ENCODE data around the gene TTLL8. TPM values are rescaled to one million over a fixed set of nuclear protein-coding genes. Genes with fewer than 3 reads are reported as not detected.
A peak's percentile ranks its signal among the peaks of the same experiment; 100 is the strongest.

TTLL8 gene
- total RNA-seq, 1 donor from 2014 or later = not detected

DNA sequence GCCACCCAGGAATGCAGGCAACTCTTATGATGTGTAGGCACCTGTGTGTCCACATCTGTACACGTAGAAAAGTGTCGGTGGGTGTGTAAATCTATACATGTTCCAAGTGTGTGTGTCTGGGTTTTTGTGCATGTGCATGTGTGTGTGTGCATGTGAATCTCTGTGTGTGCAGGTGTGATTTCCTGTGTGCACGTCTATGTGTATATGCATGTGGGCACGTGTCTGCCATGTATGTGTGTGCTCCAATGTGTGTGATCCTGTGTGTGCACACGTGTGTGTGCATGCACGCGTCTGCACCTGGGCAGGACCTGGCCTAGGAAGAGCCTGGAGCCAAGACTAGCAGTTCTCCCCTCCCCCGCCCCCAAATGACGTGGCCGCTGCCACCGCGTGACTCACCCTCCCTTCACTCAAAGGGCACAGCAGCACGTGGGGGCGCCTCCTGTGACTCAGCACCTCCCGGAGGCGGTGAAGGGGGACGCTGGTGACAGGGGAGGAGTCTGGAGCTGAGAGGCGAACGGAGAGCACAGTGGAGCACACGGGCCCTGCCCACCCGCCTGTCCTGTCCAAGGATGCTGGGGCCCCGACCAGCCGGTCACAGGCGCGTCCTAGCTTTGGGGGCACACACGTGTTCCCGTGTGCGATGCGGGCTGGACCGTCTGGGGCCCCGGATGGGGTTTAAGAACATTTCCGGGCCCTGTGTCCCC, 87.4 kb downstream of the TTLL8 start:
- TF ChIP-seq, protein P1, sequence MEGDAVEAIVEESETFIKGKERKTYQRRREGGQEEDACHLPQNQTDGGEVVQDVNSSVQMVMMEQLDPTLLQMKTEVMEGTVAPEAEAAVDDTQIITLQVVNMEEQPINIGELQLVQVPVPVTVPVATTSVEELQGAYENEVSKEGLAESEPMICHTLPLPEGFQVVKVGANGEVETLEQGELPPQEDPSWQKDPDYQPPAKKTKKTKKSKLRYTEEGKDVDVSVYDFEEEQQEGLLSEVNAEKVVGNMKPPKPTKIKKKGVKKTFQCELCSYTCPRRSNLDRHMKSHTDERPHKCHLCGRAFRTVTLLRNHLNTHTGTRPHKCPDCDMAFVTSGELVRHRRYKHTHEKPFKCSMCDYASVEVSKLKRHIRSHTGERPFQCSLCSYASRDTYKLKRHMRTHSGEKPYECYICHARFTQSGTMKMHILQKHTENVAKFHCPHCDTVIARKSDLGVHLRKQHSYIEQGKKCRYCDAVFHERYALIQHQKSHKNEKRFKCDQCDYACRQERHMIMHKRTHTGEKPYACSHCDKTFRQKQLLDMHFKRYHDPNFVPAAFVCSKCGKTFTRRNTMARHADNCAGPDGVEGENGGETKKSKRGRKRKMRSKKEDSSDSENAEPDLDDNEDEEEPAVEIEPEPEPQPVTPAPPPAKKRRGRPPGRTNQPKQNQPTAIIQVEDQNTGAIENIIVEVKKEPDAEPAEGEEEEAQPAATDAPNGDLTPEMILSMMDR (IDR thresholded peaks at IDR 0.05; ENCODE audit: partially characterized antibody, unreplicated experiment) = no peak
- H3K9me3 Mint-ChIP-seq (ENCODE audit: unreplicated experiment) = peaks cover 9% of the 10 kb centered on the region
- peak; percentile 75 for DNase-seq
- H3K4me3 Mint-ChIP-seq (ENCODE audit: unreplicated experiment) = peak overlapping the region; percentile 61
- H3K27ac Mint-ChIP-seq (ENCODE audit: unreplicated experiment) = peak overlapping the region; percentile 69
- peaks cover 12% of the 10 kb centered on the region for H3K27me3 Mint-ChIP-seq (ENCODE audit: unreplicated experiment)
- H3K36me3 Mint-ChIP-seq (ENCODE audit: unreplicated experiment) = peaks cover 3% of the 10 kb centered on the region
- peaks cover 8% of the 10 kb centered on the region for H3K4me1 Mint-ChIP-seq (ENCODE audit: low read depth, unreplicated experiment)

DNA sequence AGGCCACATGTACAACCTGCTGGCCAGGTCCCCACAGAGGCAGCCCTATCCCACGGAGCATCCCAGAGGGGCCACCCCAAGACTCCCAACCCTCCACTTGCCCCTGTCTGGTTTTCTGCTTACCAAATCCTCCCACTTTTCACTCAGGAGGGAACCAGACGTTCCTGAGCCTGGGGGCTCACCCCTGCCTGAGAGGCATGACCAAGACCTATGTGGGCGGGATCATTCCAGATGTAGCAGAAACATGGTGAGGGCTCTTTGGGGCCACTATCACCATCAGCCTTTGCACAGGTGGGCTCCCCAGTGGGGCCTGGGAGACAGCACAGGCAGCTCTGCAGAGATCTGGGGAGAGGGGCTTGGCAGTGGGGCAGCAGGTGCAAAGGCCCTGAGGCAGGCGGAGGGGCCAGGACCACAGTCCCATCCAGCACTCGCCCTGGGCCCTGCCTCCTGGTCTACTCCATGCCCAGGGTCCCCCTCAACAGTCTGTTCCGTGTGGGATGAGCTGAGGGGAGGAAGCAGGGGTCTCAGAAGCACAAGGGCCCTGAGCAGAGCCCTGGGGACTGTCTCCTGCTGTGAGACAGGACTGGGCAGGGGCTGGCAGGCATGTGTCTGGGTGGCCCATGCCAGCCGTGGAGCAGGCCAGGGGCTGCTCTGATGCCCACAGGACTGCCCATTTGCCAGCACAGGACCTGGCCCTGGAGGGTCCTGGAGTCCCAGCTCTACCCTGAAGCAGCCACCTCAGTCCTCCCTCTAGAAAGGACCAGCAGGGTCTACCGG, 88.2 kb downstream of the TTLL8 start:
- H3K36me3 Mint-ChIP-seq (ENCODE audit: unreplicated experiment) = no peaks in the 10 kb centered on the region
- H3K4me1 Mint-ChIP-seq (ENCODE audit: low read depth, unreplicated experiment) = peaks cover 8% of the 10 kb centered on the region
- no peak overlapping the region for H3K27ac Mint-ChIP-seq (ENCODE audit: unreplicated experiment)
- peaks cover 4% of the 10 kb centered on the region for H3K9me3 Mint-ChIP-seq (ENCODE audit: unreplicated experiment)
- H3K4me3 Mint-ChIP-seq (ENCODE audit: unreplicated experiment) = peak overlapping the region; percentile 61
- H3K27me3 Mint-ChIP-seq (ENCODE audit: unreplicated experiment) = peaks cover 12% of the 10 kb centered on the region
- peak; percentile 11 for DNase-seq
- TF ChIP-seq, protein P1 (IDR thresholded peaks at IDR 0.05; ENCODE audit: partially characterized antibody, unreplicated experiment) = no peak

DNA sequence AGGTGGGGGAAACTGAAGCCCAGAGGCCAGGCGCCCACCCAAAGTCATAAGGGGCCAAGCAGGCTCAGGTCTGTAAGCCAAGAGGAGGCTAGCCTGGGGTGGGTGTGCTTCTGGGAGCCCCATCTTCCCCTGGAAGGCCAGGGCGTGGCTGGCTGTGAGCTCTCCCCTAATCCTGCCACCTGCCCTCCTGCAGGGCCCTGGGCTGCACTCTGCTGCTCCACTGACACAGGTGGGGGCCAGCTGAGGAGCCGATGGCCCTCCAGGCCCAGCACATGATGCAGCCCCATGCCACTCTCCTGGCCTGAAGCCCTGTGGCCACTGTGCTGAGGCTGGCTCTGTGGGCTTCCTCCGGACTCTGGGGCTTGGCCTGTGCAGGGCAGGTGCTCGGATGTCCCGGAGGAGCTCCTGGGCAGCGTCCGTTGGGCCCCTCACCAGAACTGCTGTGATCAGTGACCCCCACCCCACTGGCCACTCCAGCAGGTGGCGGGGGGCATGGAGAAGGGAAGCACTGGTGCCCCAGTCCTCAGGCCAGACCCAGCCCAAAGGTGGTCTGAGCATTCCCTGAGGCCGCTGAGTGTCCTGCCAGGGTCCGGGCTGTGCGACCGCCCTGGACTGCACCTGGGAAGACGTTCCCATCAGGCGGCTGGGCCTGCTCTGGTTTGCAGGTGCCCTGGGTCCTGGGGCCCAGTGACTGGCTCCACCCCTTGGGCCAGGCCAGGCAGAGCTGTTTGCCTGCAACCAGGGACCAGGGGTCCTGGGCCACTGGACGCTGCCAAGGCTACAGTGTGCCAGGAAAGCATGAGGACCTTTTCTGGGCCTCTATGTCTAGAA, 89.1 kb downstream of the TTLL8 start:
- no peak overlapping the region for H3K4me3 Mint-ChIP-seq (ENCODE audit: unreplicated experiment)
- DNase-seq = peak; percentile 14
- H3K27me3 Mint-ChIP-seq (ENCODE audit: unreplicated experiment) = peaks cover 14% of the 10 kb centered on the region
- H3K9me3 Mint-ChIP-seq (ENCODE audit: unreplicated experiment) = peaks cover 4% of the 10 kb centered on the region
- H3K36me3 Mint-ChIP-seq (ENCODE audit: unreplicated experiment) = no peaks in the 10 kb centered on the region
- H3K4me1 Mint-ChIP-seq (ENCODE audit: low read depth, unreplicated experiment) = peaks cover 8% of the 10 kb centered on the region
- TF ChIP-seq, protein P1 (IDR thresholded peaks at IDR 0.05; ENCODE audit: partially characterized antibody, unreplicated experiment) = no peak
- H3K27ac Mint-ChIP-seq (ENCODE audit: unreplicated experiment) = no peak overlapping the region

Other genes starting within 250 kb of the TTLL8 start
- 73.7 TPM for gene BRD1, start 230.4 kb downstream of the TTLL8 start, total RNA-seq (ENCODE audit: unreplicated experiment)
- 53.5 TPM for gene ZBED4, start 204.5 kb downstream of the TTLL8 start, total RNA-seq (ENCODE audit: unreplicated experiment)
- 14.7 TPM for gene ALG12, start 139.9 kb downstream of the TTLL8 start, total RNA-seq (ENCODE audit: unreplicated experiment)
- 24.9 TPM for gene CRELD2, start 139.7 kb downstream of the TTLL8 start, total RNA-seq (ENCODE audit: unreplicated experiment)
- gene PIM3, start 97.5 kb downstream of the TTLL8 start, total RNA-seq (ENCODE audit: unreplicated experiment) = 32.3 TPM
- not detected for gene IL17REL, start 45.5 kb downstream of the TTLL8 start, total RNA-seq (ENCODE audit: unreplicated experiment)
- not detected for gene MLC1, start 27.1 kb upstream of the TTLL8 start, total RNA-seq (ENCODE audit: unreplicated experiment)
- gene MOV10L1, start 31.7 kb upstream of the TTLL8 start, total RNA-seq (ENCODE audit: unreplicated experiment) = 0.34 TPM
- gene PANX2, start 112.4 kb upstream of the TTLL8 start, total RNA-seq (ENCODE audit: unreplicated experiment) = 1.8 TPM
- gene TRABD, start 127.6 kb upstream of the TTLL8 start, total RNA-seq (ENCODE audit: unreplicated experiment) = 31.3 TPM
- 23.9 TPM for gene SELENOO, start 142.7 kb upstream of the TTLL8 start, total RNA-seq (ENCODE audit: unreplicated experiment)
- 51.0 TPM for gene TUBGCP6, start 186.7 kb upstream of the TTLL8 start, total RNA-seq (ENCODE audit: unreplicated experiment)
- gene HDAC10, start 193.0 kb upstream of the TTLL8 start, total RNA-seq (ENCODE audit: unreplicated experiment) = 88.2 TPM
- gene MAPK12, start 203.4 kb upstream of the TTLL8 start, total RNA-seq (ENCODE audit: unreplicated experiment) = 88.5 TPM
- 131 TPM for gene MAPK11, start 212.1 kb upstream of the TTLL8 start, total RNA-seq (ENCODE audit: unreplicated experiment)
- 95.2 TPM for gene PLXNB2, start 249.3 kb upstream of the TTLL8 start, total RNA-seq (ENCODE audit: unreplicated experiment)

Data from glutamatergic neuron (in vitro differentiated cells).